Cortex of kidney (tissue), 1 donor: Measurements from ENCODE around the gene CACNA1B.
"Not testable (repeated sequence)": the region's sequence is repeated elsewhere in the genome, so short reads cannot be mapped to it uniquely, and the experiment has no call there.

Experiments
- DNase-seq: peaks from one replicate; lab custom pipeline; 2025; lab: John Stamatoyannopoulos, UW

Gene CACNA1B

DNA sequence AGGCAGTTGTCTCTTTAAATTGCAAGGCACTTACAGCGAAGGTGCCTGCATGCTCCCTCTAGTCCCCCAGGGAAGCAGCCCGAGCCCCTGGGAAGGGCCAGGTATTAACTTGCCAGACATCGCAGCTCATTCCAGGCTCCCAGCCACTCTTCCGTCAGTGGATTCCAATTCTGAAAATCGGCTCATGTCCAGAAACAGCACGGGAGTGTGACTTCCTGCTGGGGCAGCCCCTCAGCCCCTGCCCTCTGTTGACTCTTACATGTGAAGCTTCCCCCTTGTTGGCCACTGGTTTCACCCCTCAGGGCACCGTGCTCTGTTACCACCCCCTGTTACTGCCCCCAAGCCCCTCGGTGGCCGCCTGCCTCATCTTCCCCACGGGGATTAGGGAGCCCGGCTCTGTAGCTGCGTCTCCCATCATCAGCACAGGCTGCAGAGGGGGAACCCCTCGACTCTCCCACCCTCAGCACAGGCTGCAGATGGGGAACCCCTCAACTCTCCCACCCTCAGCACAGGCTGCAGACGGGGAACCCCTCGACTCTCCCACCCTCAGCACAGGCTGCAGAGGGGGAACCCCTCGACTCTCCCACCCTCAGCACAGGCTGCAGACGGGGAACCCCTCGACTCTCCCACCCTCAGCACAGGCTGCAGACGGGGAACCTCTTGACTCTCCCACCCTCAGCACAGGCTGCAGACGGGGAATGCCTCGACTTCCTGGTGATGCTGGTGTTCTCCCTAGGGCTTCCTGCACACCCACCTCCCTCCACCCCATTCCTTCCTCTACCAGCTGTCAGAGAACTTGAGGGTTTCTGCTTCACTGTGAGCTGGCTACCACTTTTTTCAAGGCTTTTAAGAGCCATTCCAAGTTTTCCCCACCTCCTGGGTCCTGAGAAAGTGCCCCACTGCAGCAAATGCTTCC is 11.1 kb upstream of the CACNA1B start:
- no peak for DNase-seq

- DNase-seq, result no peak
Observed at GRCh38 chr9:137870432-137870831, 7.2 kb upstream of the CACNA1B start.

GRCh38 chr9:137872296-137872695 is 5.3 kb upstream of the CACNA1B start:
- no peak for DNase-seq

DNA sequence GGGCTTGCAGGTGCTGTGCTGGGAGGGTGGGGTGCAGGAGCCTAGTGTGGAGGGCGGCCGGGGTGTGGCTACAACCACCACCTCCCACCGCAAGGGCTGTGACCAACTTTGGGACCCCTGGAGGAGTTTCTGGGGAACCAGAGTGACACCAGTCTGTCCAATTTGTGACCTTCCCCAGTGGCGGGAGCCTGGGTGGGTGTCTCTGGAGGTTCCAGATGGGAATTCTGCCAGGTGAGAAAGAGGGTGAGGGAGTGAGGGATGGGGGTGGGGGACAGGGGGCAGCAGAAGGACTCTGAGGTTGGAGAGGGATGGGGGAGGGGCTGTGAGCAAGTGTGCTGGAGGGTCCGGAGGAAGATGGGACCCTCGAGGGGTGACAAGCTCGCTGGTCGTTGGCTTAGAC is 4.2 kb upstream of the CACNA1B start:
- no peak for DNase-seq

- no peak for DNase-seq
Observed at GRCh38 chr9:137873858-137874362, 3.7 kb upstream of the CACNA1B start.

DNA sequence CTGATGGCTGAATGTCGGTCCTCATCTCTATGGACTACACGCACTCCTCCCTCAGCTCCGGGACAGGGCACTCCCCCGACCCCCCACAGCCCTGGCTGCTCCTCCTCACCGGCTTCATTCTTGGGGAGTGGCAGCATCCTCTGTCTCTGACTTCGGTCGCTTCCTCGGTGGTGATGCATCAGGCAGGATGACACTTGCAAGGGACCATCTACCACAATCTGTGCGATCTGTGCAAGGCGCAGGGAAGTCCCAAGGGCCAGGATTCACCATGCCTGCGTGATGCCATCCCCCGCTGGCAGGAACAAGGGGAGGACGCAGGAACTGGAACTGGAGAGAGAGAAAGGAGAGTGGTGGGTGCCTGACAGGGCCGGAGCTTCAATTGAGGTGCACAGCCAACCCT is 2.2 kb upstream of the CACNA1B start:
- no peak for DNase-seq

DNA sequence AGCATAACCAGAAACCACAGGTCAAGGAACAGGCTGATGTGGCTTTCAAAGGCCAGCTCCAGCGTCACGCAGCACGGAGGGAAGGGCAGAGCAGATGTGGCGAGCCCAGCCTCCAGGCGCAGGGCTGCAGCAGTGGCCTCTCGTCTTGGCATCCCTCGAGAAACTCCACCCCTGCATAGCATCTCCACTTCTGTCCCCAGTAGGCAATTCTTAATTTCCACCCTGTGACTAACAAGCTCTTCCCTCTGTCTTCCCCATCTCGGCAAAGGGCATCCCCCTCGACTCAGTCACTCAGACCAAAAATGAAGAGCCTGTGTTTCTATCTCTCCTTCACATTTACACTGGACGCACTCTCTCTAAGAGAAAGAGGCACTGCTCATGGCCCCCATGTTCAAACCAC is 1.7 kb upstream of the CACNA1B start:
- no peak for DNase-seq

GRCh38 chr9:137876269-137876668 is 1.3 kb upstream of the CACNA1B start:
- DNase-seq, result no peak

GRCh38 chr9:137876781-137877386 is 698 bp upstream of the CACNA1B start:
- no peak for DNase-seq

GRCh38 chr9:137878146-137878941 is 762 bp downstream of the CACNA1B start:
- DNase-seq, result no peak

GRCh38 chr9:137879052-137879451 is 1.5 kb downstream of the CACNA1B start:
- no peak for DNase-seq

DNA sequence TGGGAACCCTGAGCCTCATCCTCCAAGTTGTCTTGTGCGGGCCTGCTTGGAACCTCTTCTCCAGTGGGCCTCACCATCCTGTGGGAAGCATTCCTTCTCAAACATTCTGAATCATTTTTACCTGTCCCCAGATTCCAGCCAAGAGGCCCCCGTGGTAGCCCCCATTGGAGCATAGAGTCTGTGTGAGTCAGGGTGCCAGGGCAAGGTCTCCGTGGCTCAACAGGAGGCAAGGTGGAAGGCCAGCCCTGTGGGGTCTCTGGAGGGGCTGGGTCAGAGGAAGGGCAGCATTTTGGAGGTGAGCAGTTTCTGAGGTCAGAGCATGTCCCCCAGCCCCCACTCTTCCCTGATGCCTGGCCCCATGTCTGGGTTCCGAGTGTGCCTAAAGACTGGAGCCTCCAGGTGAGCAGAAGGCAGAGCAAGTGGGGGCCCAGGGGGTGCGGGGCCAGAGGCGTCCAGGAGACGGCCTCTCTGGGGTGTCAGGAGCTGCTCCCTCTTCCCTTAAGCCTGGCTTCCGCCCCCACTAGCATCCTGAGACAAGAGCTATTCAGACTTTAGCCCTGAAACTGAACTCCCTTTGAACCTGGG is 2.1 kb downstream of the CACNA1B start:
- DNase-seq, result no peak

- DNase-seq, result no peak
Observed at GRCh38 chr9:137880160-137880975, 2.8 kb downstream of the CACNA1B start.

GRCh38 chr9:137880976-137881530 is 3.5 kb downstream of the CACNA1B start:
- no peak for DNase-seq

DNA sequence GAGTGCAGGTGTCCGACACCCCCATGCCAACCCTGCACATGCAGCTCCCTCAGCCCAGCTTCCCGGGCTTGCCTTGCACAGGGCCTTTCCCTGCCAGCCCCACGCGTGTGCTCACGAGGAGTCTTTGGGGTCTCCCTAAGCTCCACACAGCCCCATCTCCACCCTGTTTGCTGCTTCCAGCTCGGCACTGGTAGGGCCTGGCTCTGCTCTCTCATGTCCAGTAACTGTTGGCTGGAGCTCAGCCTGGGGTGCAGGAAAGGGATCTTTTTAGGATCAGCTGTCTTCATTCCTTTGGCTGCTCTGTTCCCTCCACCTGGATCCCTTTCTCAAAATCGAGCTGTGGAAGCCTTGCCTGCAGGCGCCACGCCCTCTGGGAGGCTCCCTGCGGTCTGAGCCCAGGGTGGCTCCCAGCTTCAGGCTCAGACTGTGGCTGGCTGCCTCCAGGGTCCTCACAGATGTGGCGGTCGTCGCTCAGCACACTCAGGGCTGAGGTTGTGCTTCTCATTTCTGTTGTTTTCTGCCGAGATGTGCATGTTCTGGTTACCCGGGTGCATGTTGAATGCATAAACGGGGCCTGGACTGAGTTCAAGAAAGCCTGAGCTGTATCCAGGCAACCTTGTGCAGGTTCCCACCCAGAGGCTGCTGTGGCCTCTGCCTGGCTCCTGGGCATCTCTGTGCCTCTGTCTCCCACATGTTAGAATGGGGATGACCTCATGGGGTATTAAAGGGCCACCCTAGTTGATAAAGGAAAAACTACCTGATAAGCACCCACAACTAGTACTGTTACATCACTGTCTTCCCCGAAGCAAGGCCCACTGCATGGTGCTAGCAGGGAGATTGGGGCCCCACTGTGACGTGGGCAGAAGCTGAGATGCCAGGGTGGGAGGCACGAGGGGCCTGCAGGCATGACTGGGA is 4.3 kb downstream of the CACNA1B start:
- no peak for DNase-seq

GRCh38 chr9:137882506-137882821 is 4.9 kb downstream of the CACNA1B start:
- no peak for DNase-seq

DNA sequence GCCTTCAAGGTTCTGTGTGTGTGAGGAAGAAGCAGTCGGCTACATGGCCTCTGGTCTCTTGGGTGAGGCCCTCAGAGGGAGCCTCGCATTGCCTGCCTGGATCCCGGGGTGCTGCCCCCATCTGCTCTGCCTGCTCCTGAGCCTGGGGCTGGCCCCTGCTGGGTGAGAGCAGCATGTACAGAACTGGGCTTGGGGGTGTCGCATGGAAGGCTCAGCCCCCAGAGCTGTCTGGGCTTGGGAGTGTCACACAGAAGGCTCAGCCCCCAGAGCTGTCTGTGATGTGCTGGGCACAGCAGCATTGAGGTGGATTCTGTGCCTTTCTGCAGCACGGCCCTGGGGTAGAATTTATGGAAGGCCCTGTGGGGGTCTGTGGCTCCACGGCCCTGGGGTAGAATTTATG is 6.4 kb downstream of the CACNA1B start:
- DNase-seq, result not testable (repeated sequence)

DNA sequence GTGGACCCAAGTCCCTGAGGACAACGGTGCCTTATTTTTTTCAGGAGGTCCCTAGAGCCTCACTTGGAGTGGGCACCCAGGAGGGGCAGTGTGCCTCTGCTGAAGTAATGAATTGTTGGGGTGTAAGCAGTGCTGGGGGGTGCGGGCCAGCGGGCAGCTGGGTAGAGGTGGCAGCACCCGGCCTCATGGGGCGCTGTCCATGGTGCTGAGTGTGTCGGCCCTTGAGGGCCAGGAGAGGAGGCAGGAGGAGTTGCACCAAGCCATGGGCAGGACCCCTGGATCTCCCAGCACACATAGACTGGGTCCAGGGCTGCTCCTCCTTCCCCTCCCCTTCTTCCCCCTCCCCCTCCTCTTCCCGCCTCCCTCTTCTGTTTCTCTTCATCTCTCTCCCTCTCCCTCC is 7.0 kb downstream of the CACNA1B start:
- not testable (repeated sequence) for DNase-seq

GRCh38 chr9:137885121-137885520 is 7.5 kb downstream of the CACNA1B start:
- not testable (repeated sequence) for DNase-seq

DNA sequence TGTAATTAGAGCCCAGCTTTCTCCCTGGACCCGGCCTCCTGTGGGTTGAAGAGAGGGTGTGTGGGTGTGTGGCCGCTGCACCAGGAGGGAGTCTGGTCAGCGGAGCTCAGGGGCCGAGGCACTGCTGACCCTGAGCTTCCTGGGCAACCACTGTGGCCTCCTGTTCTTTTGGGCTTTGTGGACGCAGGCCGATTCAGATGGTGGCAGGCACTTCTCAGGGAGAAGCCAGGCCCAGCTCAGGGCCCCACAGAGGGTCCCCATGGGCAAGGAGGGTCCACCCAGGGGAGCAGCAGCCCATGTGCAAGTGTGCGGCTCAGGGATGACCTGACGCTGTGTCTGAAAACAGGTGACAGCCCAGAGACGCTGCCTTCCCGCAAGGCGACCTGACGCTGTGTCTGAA is 11.0 kb downstream of the CACNA1B start:
- not testable (repeated sequence) for DNase-seq
